Measurements from ENCODE around the gene RBFOX2.

The RBFOX2 gene

GRCh38 chr22:35973388-35973787, 55.2 kb downstream of the RBFOX2 start:
- DNase-seq (ENCODE audit: low spot score) = no peak

GRCh38 chr22:35972559-35972958, 56.1 kb downstream of the RBFOX2 start:
- DNase-seq (ENCODE audit: low spot score) = no peak

GRCh38 chr22:35971456-35972119, 57.0 kb downstream of the RBFOX2 start:
- DNase-seq (ENCODE audit: low spot score) = no peak

- no peak for DNase-seq (ENCODE audit: low spot score)
These were observed 57.8 kb downstream of the RBFOX2 start for GRCh38 chr22:35970616-35971455.

- DNase-seq (ENCODE audit: low spot score) = no peak
These were observed 61.6 kb downstream of the RBFOX2 start for GRCh38 chr22:35967046-35967397.

- DNase-seq (ENCODE audit: low spot score) = no peak
These were observed 62.1 kb downstream of the RBFOX2 start for GRCh38 chr22:35966314-35967045.

- DNase-seq (ENCODE audit: low spot score) = no peak
These were observed 65.3 kb downstream of the RBFOX2 start for GRCh38 chr22:35963237-35963810.

GRCh38 chr22:35961480-35962295, 66.9 kb downstream of the RBFOX2 start:
- no peak for DNase-seq (ENCODE audit: low spot score)

GRCh38 chr22:35960854-35961253, 67.8 kb downstream of the RBFOX2 start:
- no peak for DNase-seq (ENCODE audit: low spot score)

GRCh38 chr22:35959121-35959800, 69.4 kb downstream of the RBFOX2 start:
- DNase-seq (ENCODE audit: low spot score) = no peak

- no peak for DNase-seq (ENCODE audit: low spot score)
These were observed 70.3 kb downstream of the RBFOX2 start for GRCh38 chr22:35958334-35958733.

GRCh38 chr22:35957589-35957988, 71.0 kb downstream of the RBFOX2 start:
- no peak for DNase-seq (ENCODE audit: low spot score)

GRCh38 chr22:35956850-35957249, 71.8 kb downstream of the RBFOX2 start:
- no peak for DNase-seq (ENCODE audit: low spot score)

GRCh38 chr22:35955546-35955945, 73.1 kb downstream of the RBFOX2 start:
- DNase-seq (ENCODE audit: low spot score) = no peak

GRCh38 chr22:35952576-35952975, 76.0 kb downstream of the RBFOX2 start:
- no peak for DNase-seq (ENCODE audit: low spot score)

GRCh38 chr22:35950262-35950661, 78.4 kb downstream of the RBFOX2 start:
- no peak for DNase-seq (ENCODE audit: low spot score)

GRCh38 chr22:35949243-35949642, 79.4 kb downstream of the RBFOX2 start:
- no peak for DNase-seq (ENCODE audit: low spot score)

- no peak for DNase-seq (ENCODE audit: low spot score)
These were observed 80.7 kb downstream of the RBFOX2 start for GRCh38 chr22:35947794-35948425.

GRCh38 chr22:35944458-35944857, 84.2 kb downstream of the RBFOX2 start:
- no peak for DNase-seq (ENCODE audit: low spot score)

- no peak for DNase-seq (ENCODE audit: low spot score)
These were observed 88.5 kb downstream of the RBFOX2 start for GRCh38 chr22:35940166-35940565.

- no peak for DNase-seq (ENCODE audit: low spot score)
These were observed 90.4 kb downstream of the RBFOX2 start for GRCh38 chr22:35938226-35938625.
